ENCODE results near the gene GPR84.
A peak's percentile ranks its signal among the peaks of the same experiment; 100 is the strongest.

GPR84 gene

GRCh38 chr12:54398995-54399793 lies 34.9 kb upstream of the GPR84 start:
- peak; percentile 91 for ATAC-seq (replicated peaks; ENCODE audit: extremely low read depth, poor library complexity, severe bottlenecking)
- no peak overlapping the region for H3K4me3 Mint-ChIP-seq
- DNase-seq (ENCODE audit: low spot score in 2 of 2), result peak; percentile 87 to 94
- H3K27ac Mint-ChIP-seq (ENCODE audit: low read depth), result peak overlapping the region; percentile 2
- H3K4me1 Mint-ChIP-seq, result peaks cover 20% of the 10 kb centered on the region
- no peaks in the 10 kb centered on the region for H3K27me3 Mint-ChIP-seq
- no peaks in the 10 kb centered on the region for H3K9me3 Mint-ChIP-seq
- H3K36me3 Mint-ChIP-seq (ENCODE audit: insufficient read depth), result peaks cover 65% of the 10 kb centered on the region

GRCh38 chr12:54398218-54398617 lies 33.9 kb upstream of the GPR84 start:
- Mint-ChIP-seq H3K27ac (ENCODE audit: low read depth) (no peak overlapping the region), H3K9me3 (no peaks in the 10 kb centered on the region), H3K4me1 (peaks cover 26% of the 10 kb centered on the region), H3K4me3 (no peak overlapping the region), H3K27me3 (no peaks in the 10 kb centered on the region), H3K36me3 (ENCODE audit: insufficient read depth) (peaks cover 57% of the 10 kb centered on the region)
- DNase-seq (ENCODE audit: low spot score in 2 of 2), result no peak
- no peak for ATAC-seq (replicated peaks; ENCODE audit: extremely low read depth, poor library complexity, severe bottlenecking)

GRCh38 chr12:54397157-54397556 lies 32.9 kb upstream of the GPR84 start:
- H3K4me3 Mint-ChIP-seq, result no peak overlapping the region
- no peak for DNase-seq (ENCODE audit: low spot score in 2 of 2)
- peaks cover 26% of the 10 kb centered on the region for H3K4me1 Mint-ChIP-seq
- H3K9me3 Mint-ChIP-seq, result no peaks in the 10 kb centered on the region
- H3K27me3 Mint-ChIP-seq, result no peaks in the 10 kb centered on the region
- peaks cover 51% of the 10 kb centered on the region for H3K36me3 Mint-ChIP-seq (ENCODE audit: insufficient read depth)
- no peak overlapping the region for H3K27ac Mint-ChIP-seq (ENCODE audit: low read depth)
- no peak for ATAC-seq (replicated peaks; ENCODE audit: extremely low read depth, poor library complexity, severe bottlenecking)

- H3K4me3 Mint-ChIP-seq, result no peak overlapping the region
- peaks cover 42% of the 10 kb centered on the region for H3K36me3 Mint-ChIP-seq (ENCODE audit: insufficient read depth)
- no peaks in the 10 kb centered on the region for H3K27me3 Mint-ChIP-seq
- DNase-seq (ENCODE audit: low spot score in 2 of 2) (no peak), ATAC-seq (replicated peaks; ENCODE audit: extremely low read depth, poor library complexity, severe bottlenecking) (no peak)
- H3K9me3 Mint-ChIP-seq, result no peaks in the 10 kb centered on the region
- no peak overlapping the region for H3K27ac Mint-ChIP-seq (ENCODE audit: low read depth)
- H3K4me1 Mint-ChIP-seq, result peaks cover 35% of the 10 kb centered on the region
These were observed 31.3 kb upstream of the GPR84 start for GRCh38 chr12:54395545-54395944.

GRCh38 chr12:54394986-54395385 lies 30.7 kb upstream of the GPR84 start:
- Mint-ChIP-seq H3K27ac (ENCODE audit: low read depth) (peak overlapping the region; percentile 79), H3K9me3 (no peaks in the 10 kb centered on the region)

GRCh38 chr12:54394281-54394719 lies 30.0 kb upstream of the GPR84 start:
- peaks cover 41% of the 10 kb centered on the region for H3K4me1 Mint-ChIP-seq
- DNase-seq (ENCODE audit: low spot score in 2 of 2) (no peak), ATAC-seq (replicated peaks; ENCODE audit: extremely low read depth, poor library complexity, severe bottlenecking) (no peak)
- H3K36me3 Mint-ChIP-seq (ENCODE audit: insufficient read depth), result peaks cover 37% of the 10 kb centered on the region
- H3K4me3 Mint-ChIP-seq, result no peak overlapping the region
- no peaks in the 10 kb centered on the region for H3K27me3 Mint-ChIP-seq
- peak overlapping the region; percentile 79 for H3K27ac Mint-ChIP-seq (ENCODE audit: low read depth)
- no peaks in the 10 kb centered on the region for H3K9me3 Mint-ChIP-seq

More at GRCh38 chr12:54394986-54395385, 30.7 kb upstream of the GPR84 start:
- H3K4me3 Mint-ChIP-seq, result no peak overlapping the region
- DNase-seq (ENCODE audit: low spot score in 2 of 2) (no peak), ATAC-seq (replicated peaks; ENCODE audit: extremely low read depth, poor library complexity, severe bottlenecking) (no peak)
- peaks cover 39% of the 10 kb centered on the region for H3K36me3 Mint-ChIP-seq (ENCODE audit: insufficient read depth)
- H3K27me3 Mint-ChIP-seq, result no peaks in the 10 kb centered on the region
- peaks cover 38% of the 10 kb centered on the region for H3K4me1 Mint-ChIP-seq

- Mint-ChIP-seq H3K36me3 (ENCODE audit: insufficient read depth) (peaks cover 35% of the 10 kb centered on the region), H3K27ac (ENCODE audit: low read depth) (no peak overlapping the region), H3K4me3 (no peak overlapping the region), H3K27me3 (no peaks in the 10 kb centered on the region), H3K9me3 (no peaks in the 10 kb centered on the region), H3K4me1 (peaks cover 37% of the 10 kb centered on the region)
- ATAC-seq (replicated peaks; ENCODE audit: extremely low read depth, poor library complexity, severe bottlenecking) (no peak), DNase-seq (ENCODE audit: low spot score in 2 of 2) (no peak)
These were observed 29.5 kb upstream of the GPR84 start for GRCh38 chr12:54393743-54394142.

GRCh38 chr12:54393207-54393609 lies 28.9 kb upstream of the GPR84 start:
- H3K36me3 Mint-ChIP-seq (ENCODE audit: insufficient read depth), result peaks cover 30% of the 10 kb centered on the region
- H3K4me3 Mint-ChIP-seq, result no peak overlapping the region
- H3K27me3 Mint-ChIP-seq, result no peaks in the 10 kb centered on the region
- no peak for DNase-seq (ENCODE audit: low spot score in 2 of 2)
- no peak overlapping the region for H3K27ac Mint-ChIP-seq (ENCODE audit: low read depth)
- no peak for ATAC-seq (replicated peaks; ENCODE audit: extremely low read depth, poor library complexity, severe bottlenecking)
- H3K4me1 Mint-ChIP-seq, result peaks cover 37% of the 10 kb centered on the region
- no peaks in the 10 kb centered on the region for H3K9me3 Mint-ChIP-seq

GRCh38 chr12:54392485-54393206 lies 28.4 kb upstream of the GPR84 start:
- Mint-ChIP-seq H3K4me3 (no peak overlapping the region), H3K27ac (ENCODE audit: low read depth) (no peak overlapping the region), H3K36me3 (ENCODE audit: insufficient read depth) (peaks cover 24% of the 10 kb centered on the region), H3K4me1 (peaks cover 37% of the 10 kb centered on the region), H3K27me3 (no peaks in the 10 kb centered on the region), H3K9me3 (no peaks in the 10 kb centered on the region)
- no peak for ATAC-seq (replicated peaks; ENCODE audit: extremely low read depth, poor library complexity, severe bottlenecking)
- no peak for DNase-seq (ENCODE audit: low spot score in 2 of 2)

- Mint-ChIP-seq H3K36me3 (ENCODE audit: insufficient read depth) (peaks cover 14% of the 10 kb centered on the region), H3K4me1 (peaks cover 33% of the 10 kb centered on the region), H3K27me3 (no peaks in the 10 kb centered on the region), H3K9me3 (no peaks in the 10 kb centered on the region), H3K4me3 (peak overlapping the region; percentile 47), H3K27ac (ENCODE audit: low read depth) (peak overlapping the region; percentile 34)
- DNase-seq (ENCODE audit: low spot score in 2 of 2), result peak; percentile 20 to 38
- ATAC-seq (replicated peaks; ENCODE audit: extremely low read depth, poor library complexity, severe bottlenecking), result peak; percentile 68
These were observed 26.6 kb upstream of the GPR84 start for GRCh38 chr12:54390668-54391551.

- H3K4me1 Mint-ChIP-seq, result peaks cover 33% of the 10 kb centered on the region
These were observed 25.9 kb upstream of the GPR84 start for GRCh38 chr12:54390176-54390667.

GRCh38 chr12:54389607-54390175 lies 25.4 kb upstream of the GPR84 start:
- peaks cover 33% of the 10 kb centered on the region for H3K4me1 Mint-ChIP-seq
- H3K27me3 Mint-ChIP-seq, result no peaks in the 10 kb centered on the region
- no peaks in the 10 kb centered on the region for H3K9me3 Mint-ChIP-seq
- DNase-seq (ENCODE audit: low spot score in 2 of 2) (no peak), ATAC-seq (replicated peaks; ENCODE audit: extremely low read depth, poor library complexity, severe bottlenecking) (no peak)
- peak overlapping the region; percentile 47 for H3K4me3 Mint-ChIP-seq
- H3K36me3 Mint-ChIP-seq (ENCODE audit: insufficient read depth), result peaks cover 5% of the 10 kb centered on the region
- peak overlapping the region; percentile 23 for H3K27ac Mint-ChIP-seq (ENCODE audit: low read depth)

More at GRCh38 chr12:54390176-54390667, 25.9 kb upstream of the GPR84 start:
- Mint-ChIP-seq H3K27ac (ENCODE audit: low read depth) (peak overlapping the region; percentile 23), H3K27me3 (no peaks in the 10 kb centered on the region), H3K4me3 (peak overlapping the region; percentile 47), H3K36me3 (ENCODE audit: insufficient read depth) (peaks cover 10% of the 10 kb centered on the region), H3K9me3 (no peaks in the 10 kb centered on the region)
- no peak for ATAC-seq (replicated peaks; ENCODE audit: extremely low read depth, poor library complexity, severe bottlenecking)
- DNase-seq (ENCODE audit: low spot score in 2 of 2), result no peak
